B cell (primary cell): Measurements from ENCODE around the gene PTCD3.

Source experiments
- CTCF ChIP-seq: fragments of 200-600 bp; IDR thresholded peaks from one replicate; pipeline ENCODE4 v1.8.0; 2022; ENCODE audit warnings: antibody characterized with exemption, mild to moderate bottlenecking
- EZH2 ChIP-seq: IDR thresholded peaks from 2 replicates; pipeline ENCODE4 v1.6.1; 2012; ENCODE audit warnings: borderline replicate concordance, low read depth, mild to moderate bottlenecking, moderate library complexity, low read length; ENCODE audit not compliant: insufficient read depth, poor library complexity, severe bottlenecking

DNA sequence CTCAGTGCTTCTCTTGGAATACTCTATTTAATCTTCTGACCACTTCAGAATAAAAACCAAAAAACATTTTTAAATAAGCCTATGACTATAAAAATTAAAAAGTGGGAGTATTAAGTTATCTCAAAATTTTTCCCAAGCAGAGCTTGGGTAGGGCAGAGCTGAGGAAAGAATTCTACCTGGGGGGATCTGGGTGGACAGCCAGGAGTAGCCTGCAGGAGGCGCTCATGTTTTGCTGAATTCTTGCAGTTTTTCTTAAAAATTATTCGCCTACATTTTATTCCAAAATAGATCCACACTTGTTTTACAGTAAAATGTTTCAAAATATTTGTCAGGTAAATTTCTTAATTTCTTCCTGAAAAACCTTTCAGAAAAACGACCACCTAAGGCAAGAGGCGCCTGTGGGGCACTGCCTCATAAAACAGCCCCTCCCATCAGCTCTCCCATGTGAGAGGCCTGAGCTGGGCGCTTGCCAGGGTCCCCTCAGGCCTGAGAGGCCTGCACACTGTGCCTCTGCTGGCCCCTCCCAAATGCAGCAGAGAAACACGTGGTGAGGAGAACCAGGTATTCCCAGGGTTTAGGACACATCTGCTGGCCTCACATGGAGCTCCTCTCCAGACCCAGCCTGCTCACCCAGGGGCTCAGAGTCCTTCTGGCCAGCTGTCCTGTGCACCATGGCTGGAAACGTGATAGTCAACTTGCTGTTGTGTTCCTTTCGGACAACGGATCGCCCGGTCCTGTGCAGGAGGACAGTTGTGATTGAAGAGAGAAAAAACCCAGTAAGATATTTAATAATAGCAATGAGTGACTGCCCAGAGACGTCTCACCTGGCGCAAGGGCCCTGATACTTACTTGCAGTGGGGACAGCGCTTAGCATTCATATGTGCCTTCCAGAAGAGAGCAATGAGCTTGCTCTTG is 17.8 kb upstream of the PTCD3 start:
- TF ChIP-seq CTCF (peak; percentile 33), EZH2 (no peak)
